ENCODE data around the gene COL16A1.

DNA sequence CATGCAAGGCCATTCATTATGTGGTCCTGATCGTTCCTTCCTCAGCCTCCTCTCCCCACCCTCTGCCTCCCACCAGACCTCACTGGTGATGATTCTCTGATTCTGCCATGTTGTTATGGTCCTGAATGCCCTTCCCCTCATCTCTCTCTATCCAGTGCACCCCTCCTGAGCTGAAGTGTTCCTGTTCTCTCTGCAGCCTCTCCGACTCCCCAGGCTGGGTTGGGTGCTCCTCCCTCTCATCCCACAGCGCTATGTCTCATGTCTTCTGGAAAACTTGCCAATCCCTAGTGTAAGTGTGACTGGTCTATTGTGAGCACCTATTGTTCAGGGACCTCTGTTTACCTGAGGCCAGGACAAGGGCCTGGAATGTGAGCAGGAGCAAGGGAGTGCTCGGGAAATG, 48.1 kb downstream of the COL16A1 start:
- TF ChIP-seq EP300 (IDR thresholded peaks at IDR 0.05) (no peak), POLR2AphosphoS5 (IDR thresholded peaks at IDR 0.05) (no peak), POLR2A (IDR thresholded peaks at IDR 0.05) (no peak)
- TF ChIP-seq, protein P1, sequence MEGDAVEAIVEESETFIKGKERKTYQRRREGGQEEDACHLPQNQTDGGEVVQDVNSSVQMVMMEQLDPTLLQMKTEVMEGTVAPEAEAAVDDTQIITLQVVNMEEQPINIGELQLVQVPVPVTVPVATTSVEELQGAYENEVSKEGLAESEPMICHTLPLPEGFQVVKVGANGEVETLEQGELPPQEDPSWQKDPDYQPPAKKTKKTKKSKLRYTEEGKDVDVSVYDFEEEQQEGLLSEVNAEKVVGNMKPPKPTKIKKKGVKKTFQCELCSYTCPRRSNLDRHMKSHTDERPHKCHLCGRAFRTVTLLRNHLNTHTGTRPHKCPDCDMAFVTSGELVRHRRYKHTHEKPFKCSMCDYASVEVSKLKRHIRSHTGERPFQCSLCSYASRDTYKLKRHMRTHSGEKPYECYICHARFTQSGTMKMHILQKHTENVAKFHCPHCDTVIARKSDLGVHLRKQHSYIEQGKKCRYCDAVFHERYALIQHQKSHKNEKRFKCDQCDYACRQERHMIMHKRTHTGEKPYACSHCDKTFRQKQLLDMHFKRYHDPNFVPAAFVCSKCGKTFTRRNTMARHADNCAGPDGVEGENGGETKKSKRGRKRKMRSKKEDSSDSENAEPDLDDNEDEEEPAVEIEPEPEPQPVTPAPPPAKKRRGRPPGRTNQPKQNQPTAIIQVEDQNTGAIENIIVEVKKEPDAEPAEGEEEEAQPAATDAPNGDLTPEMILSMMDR (IDR thresholded peaks at IDR 0.05): no peak
